Right lobe of liver (tissue), 6 donors: ENCODE measurements around the gene NCKAP1. TPM values are rescaled to one million over a fixed set of nuclear protein-coding genes. Genes with fewer than 3 reads are reported as not detected.
A peak's percentile ranks its signal among the peaks of the same experiment; 100 is the strongest.

Experiments
- ATAC-seq, 4 donors: fragments of 200-7000 bp; cut with Tn5 transposase; one replicate each; pipeline ENCODE4 v1.9.1; 2020; ENCODE audit warnings: mild to moderate bottlenecking in 4 of 4, moderate library complexity in 4 of 4
- DNase-seq, 3 donors: peaks; one replicate each; pipeline ENCODE4 v3.0.0-alpha.2; 2020
- H3K27ac ChIP-seq, 3 donors: fragments of 200-600 bp; one replicate each; pipeline ENCODE4 v1.8.0; 2022
- H3K27me3 ChIP-seq, 2 donors: fragments of 200-600 bp; one replicate each; pipeline ENCODE4 v1.8.0; 2022
- H3K36me3 ChIP-seq, 4 donors: fragments of 200-600 bp; sonication (generic) in 1 of 4; one replicate each; pipeline versions ENCODE4 v1.5.1 to v1.8.0; 2017 to 2022; ENCODE audit warnings: control low read depth in 1 of 4
- H3K4me1 ChIP-seq, 4 donors: fragments of 200-600 bp; sonication (generic) in 1 of 4; one replicate each; pipeline versions ENCODE4 v1.5.1 to v1.8.0; 2017 to 2022; ENCODE audit warnings: control low read depth in 1 of 4
- H3K4me3 ChIP-seq, 3 donors: fragments of 200-600 bp; one replicate each; pipeline ENCODE4 v1.8.0; 2022
- H3K9me3 ChIP-seq, 4 donors: fragments of 200-600 bp; sonication (generic) in 1 of 4; one replicate each; pipeline versions ENCODE4 v1.5.1 to v1.8.0; 2017 to 2022; ENCODE audit warnings: control low read depth in 1 of 4
- POLR2A ChIP-seq: fragments of 450-650 bp; IDR thresholded peaks from one replicate; pipeline ENCODE4 v1.6.1; 2017; ENCODE audit warnings: antibody characterized with exemption, mild to moderate bottlenecking
- WGBS: methylation state at CpG from one replicate; pipeline ENCODE4 v1.1.6; 2018; ENCODE audit warnings: low coverage, low lambda C conversion rate; ENCODE audit not compliant: insufficient coverage; ENCODE audit errors: missing lambda C conversion rate; 5-methylcytosine and 5-hydroxymethylcytosine counted together
- intact Hi-C, 2 donors: fragments of 100-400 bp; cut with DNase I; formaldehyde crosslinking; loops; one replicate each; pipeline versions ENCODE4 v1.11.2 to v1.14.1; 2022
- total RNA-seq, 6 experiments: library from RNA; depleted of rRNA in 2 of 6; stranded (reverse); fragments of >200 nt in 2 of 6; fragmentation: NEBNext Ultra II Directional in 3 of 6; extraction: Animal tissue kit (Norgen Biotek cat#: 25700) in 3 of 6; gene quantifications; one replicate each; pipeline versions ENCODE4 v1.1.0 to v1.2.4, GENCODE V29; 2016 to 2023
- TF ChIP-seq, protein P1 (sequence below), 4 donors: fragments of 200-600 bp in 3 of 4; fragments of 450-650 bp in 1 of 4; IDR thresholded peaks; one replicate each; pipeline versions ENCODE4 v1.5.1 to v1.8.0; 2016 to 2022; ENCODE audit warnings: antibody characterized with exemption in 4 of 4, mild to moderate bottlenecking in 2 of 4
- donor health status: DM: no; HTN: yes; CAD: no.
- donor health status: DM: no; HTN: no; CAD: no.
- donor health status: DM: no; HTN: no; CAD: no.
- donor health status: DM: no; HTN: yes; CAD: no.
- donor health status: DM: no; HTN: yes; CAD: no.

The NCKAP1 gene
- total RNA-seq, 6 experiments from 2014 or later = 31.9 to 50.3 (median 43.3) TPM

DNA sequence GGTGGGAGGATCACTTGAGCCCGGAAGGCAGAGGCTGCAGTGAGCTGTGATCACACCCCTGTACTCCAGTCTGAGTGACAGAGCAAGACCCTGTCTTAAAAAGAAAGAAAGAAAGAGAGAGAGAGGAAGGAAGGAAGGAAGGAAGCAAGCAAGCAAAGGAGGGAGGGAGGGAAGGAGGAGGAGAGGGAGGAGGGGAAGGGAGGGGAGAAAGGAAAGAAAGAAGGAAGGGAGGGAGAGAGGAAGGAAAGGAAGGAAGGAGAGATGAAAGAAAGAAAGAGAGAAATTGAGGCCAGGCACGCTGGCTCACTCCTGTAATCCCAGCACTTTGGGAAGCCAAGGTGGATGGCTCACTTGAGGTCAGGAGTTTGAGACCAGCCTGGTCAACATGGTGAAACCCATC lies 2.3 kb upstream of the NCKAP1 start:
- intact Hi-C loops = no loop called here
- ATAC-seq (no peak), DNase-seq (no peak)
- peaks cover 0 to 15% (median 2%) of the 10 kb centered on the region in 4 donors for H3K4me1 ChIP-seq
- 80% methylated on average over 2 of the region's 2 CpGs for WGBS
- no peaks in the 10 kb centered on the region for H3K27me3 ChIP-seq
- no peaks in the 10 kb centered on the region for H3K36me3 ChIP-seq
- no peak overlapping the region for H3K4me3 ChIP-seq
- H3K9me3 ChIP-seq = no peaks in the 10 kb centered on the region
- no peak overlapping the region for H3K27ac ChIP-seq
- TF ChIP-seq, protein P1, sequence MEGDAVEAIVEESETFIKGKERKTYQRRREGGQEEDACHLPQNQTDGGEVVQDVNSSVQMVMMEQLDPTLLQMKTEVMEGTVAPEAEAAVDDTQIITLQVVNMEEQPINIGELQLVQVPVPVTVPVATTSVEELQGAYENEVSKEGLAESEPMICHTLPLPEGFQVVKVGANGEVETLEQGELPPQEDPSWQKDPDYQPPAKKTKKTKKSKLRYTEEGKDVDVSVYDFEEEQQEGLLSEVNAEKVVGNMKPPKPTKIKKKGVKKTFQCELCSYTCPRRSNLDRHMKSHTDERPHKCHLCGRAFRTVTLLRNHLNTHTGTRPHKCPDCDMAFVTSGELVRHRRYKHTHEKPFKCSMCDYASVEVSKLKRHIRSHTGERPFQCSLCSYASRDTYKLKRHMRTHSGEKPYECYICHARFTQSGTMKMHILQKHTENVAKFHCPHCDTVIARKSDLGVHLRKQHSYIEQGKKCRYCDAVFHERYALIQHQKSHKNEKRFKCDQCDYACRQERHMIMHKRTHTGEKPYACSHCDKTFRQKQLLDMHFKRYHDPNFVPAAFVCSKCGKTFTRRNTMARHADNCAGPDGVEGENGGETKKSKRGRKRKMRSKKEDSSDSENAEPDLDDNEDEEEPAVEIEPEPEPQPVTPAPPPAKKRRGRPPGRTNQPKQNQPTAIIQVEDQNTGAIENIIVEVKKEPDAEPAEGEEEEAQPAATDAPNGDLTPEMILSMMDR (IDR thresholded peaks at IDR 0.05) = no peak
- no peak for TF ChIP-seq POLR2A

DNA sequence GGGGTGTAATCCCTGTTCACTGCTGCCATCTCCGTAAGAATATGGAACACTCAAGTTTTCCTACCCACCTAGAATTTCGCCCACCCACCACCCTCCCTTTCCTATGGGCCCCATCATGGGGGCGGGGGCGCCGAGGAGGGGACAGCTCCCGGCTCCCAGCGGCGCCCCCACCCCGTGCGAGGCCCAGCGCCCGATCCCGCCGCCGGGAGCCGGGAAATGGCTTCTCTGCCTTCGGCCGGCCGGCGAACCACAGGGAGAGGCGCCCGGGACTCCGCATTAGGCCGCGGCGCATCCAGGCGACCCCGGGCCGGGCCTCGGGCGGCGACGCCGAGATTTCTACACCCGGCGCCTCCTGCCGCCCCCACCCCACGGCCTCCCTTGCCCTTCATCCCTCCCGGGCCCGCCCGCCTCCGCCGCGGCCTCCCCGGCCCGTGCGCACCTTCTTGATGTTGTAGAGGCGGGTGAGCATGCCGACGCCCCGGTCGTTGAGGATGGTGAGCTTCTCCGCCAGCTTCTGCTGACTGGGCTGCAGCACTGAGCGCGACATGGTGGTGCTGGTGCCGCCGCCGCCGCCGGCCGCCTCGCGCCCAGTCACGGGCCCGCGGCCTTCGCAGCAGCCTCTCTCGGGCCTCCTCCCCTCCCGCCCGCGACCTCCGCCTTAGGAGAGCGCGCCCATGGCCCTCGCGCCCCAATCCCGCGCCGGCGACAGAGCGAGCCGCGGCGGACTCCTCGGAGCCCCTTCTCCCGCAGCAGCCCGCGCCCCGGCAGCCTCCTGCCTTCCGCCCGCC lies 510 bp downstream of the NCKAP1 start:
- TF ChIP-seq POLR2A = peak; percentile 52
- TF ChIP-seq, protein P1 (IDR thresholded peaks at IDR 0.05) = no peak
- H3K4me1 ChIP-seq = peaks cover 0 to 26% (median 2%) of the 10 kb centered on the region in 4 donors
- H3K27me3 ChIP-seq = no peaks in the 10 kb centered on the region

GRCh38 chr2:183037074-183037552 lies 1.1 kb downstream of the NCKAP1 start:
- peaks cover 0 to 29% (median 4%) of the 10 kb centered on the region in 4 donors for H3K4me1 ChIP-seq
- DNase-seq (no peak), ATAC-seq (peak in 1 of 4 donors; percentile 24)
- WGBS = 5% methylated on average over 4 of the region's 4 CpGs
- no peaks in the 10 kb centered on the region for H3K36me3 ChIP-seq
- TF ChIP-seq, protein P1 (IDR thresholded peaks at IDR 0.05) = no peak
- TF ChIP-seq POLR2A = no peak
- peak overlapping the region; percentile 70 to 73 (median 70) for H3K4me3 ChIP-seq
- H3K27me3 ChIP-seq = no peaks in the 10 kb centered on the region
- no peaks in the 10 kb centered on the region for H3K9me3 ChIP-seq
- intact Hi-C loops = no loop called here
- H3K27ac ChIP-seq = peak overlapping the region; percentile 91 to 93 (median 93)

More for the DNA sequence above, 510 bp downstream of the NCKAP1 start:
- intact Hi-C loops = no loop called here
- H3K4me3 ChIP-seq = peak overlapping the region; percentile 70 to 73 (median 70)
- H3K36me3 ChIP-seq = no peaks in the 10 kb centered on the region
- WGBS = under 1% methylated on average over 32 of the region's 91 CpGs
- DNase-seq (peak; percentile 55 to 63 (median 61)), ATAC-seq (peak; percentile 41 to 67 (median 62))
- peak overlapping the region; percentile 91 to 93 (median 93) for H3K27ac ChIP-seq
- H3K9me3 ChIP-seq = no peaks in the 10 kb centered on the region

DNA sequence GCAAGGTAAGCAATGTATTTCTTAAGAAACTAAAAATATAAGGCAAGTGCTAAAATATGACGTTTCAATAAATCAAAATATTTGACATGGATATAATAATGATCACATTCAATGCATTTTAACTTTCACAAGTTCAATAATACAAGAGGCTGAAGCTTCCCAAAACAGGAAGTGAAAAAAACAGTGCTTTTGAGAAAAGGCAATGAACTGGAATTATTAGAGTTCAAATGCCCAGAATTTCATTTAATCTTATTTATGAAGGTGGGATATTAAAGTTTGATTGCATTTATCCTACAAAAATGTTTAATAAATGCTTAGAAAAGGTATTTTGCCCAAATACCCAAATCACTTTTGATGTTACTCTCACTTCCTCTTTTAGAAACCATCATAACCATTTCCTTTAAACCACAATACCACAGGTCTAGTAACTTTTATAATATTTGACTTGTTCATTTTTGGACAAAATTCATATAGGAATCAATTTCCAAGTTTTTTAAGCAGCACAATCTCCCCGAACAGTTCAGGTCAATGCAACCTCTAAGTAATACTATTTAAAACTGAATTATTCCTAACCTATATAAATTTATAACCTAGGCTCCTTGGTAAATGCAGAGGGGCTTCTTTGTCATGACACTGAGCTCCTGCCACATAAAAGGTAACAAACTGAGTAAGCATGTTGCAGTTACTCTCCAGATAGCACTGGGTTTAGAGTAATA lies 2.1 kb downstream of the NCKAP1 start:
- DNase-seq (no peak), ATAC-seq (no peak)
- H3K36me3 ChIP-seq = no peaks in the 10 kb centered on the region
- TF ChIP-seq, protein P1 (IDR thresholded peaks at IDR 0.05) = no peak
- no peak for TF ChIP-seq POLR2A
- 25% methylated on average over 2 of the region's 2 CpGs for WGBS
- peak overlapping the region in 1 of 3 donors; percentile 70 for H3K4me3 ChIP-seq
- no peaks in the 10 kb centered on the region for H3K9me3 ChIP-seq
- H3K27ac ChIP-seq = peak overlapping the region in 1 of 3 donors; percentile 25
- intact Hi-C loops = no loop called here
- peaks cover 0 to 39% (median 8%) of the 10 kb centered on the region in 4 donors for H3K4me1 ChIP-seq
- H3K27me3 ChIP-seq = no peaks in the 10 kb centered on the region
